DOHH2 (cell line): ENCODE measurements around the gene DMAC1.

Experiments used
- H3F3A ChIP-seq: fragments of 200-600 bp; sonication (generic), shearing (Covaris generic); 2 replicates; pipeline ENCODE4 v1.6.0; 2016; ENCODE audit warnings: antibody characterized with exemption, mild to moderate bottlenecking; ENCODE audit not compliant: control insufficient read depth, insufficient read depth
- H3K27ac ChIP-seq: fragments of 200-600 bp; sonication (generic); 2 replicates; pipeline ENCODE4 v1.5.1; 2014; ENCODE audit warnings: low read depth, mild to moderate bottlenecking, low read length, moderate library complexity
- H3K27me3 ChIP-seq: fragments of 200-600 bp; sonication (generic); 2 replicates; pipeline ENCODE4 v1.6.1; 2014; ENCODE audit warnings: mild to moderate bottlenecking, low read length, mixed read lengths; ENCODE audit not compliant: control insufficient read depth
- H3K36me3 ChIP-seq: fragments of 200-600 bp; sonication (generic); 2 replicates; pipeline ENCODE4 v1.6.1; 2014; ENCODE audit warnings: mild to moderate bottlenecking, low read length, moderate library complexity, mixed read lengths; ENCODE audit not compliant: control insufficient read depth
- H3K4me1 ChIP-seq: fragments of 200-600 bp; sonication (generic); 2 replicates; pipeline ENCODE4 v1.6.1; 2014; ENCODE audit warnings: mild to moderate bottlenecking, low read length, mixed read lengths; ENCODE audit not compliant: control insufficient read depth
- H3K4me2 ChIP-seq: fragments of 200-600 bp; sonication (generic); 2 replicates; pipeline ENCODE4 v1.6.0; 2014; ENCODE audit warnings: mild to moderate bottlenecking, low read length, moderate library complexity
- H3K4me3 ChIP-seq: fragments of 200-600 bp; sonication (generic); 2 replicates; pipeline ENCODE4 v1.5.1; 2014; ENCODE audit warnings: mild to moderate bottlenecking, low read length, mixed read lengths
- H3K79me2 ChIP-seq: fragments of 200-600 bp; sonication (generic); 2 replicates; pipeline ENCODE4 v1.6.1; 2014; ENCODE audit warnings: mild to moderate bottlenecking, low read length, mixed read lengths; ENCODE audit not compliant: control insufficient read depth
- H3K9me2 ChIP-seq: fragments of 200-600 bp; sonication (generic); replicated peaks from 2 replicates; pipeline ENCODE4 v1.6.1; 2014; ENCODE audit warnings: mild to moderate bottlenecking, low read length, mixed read lengths; ENCODE audit not compliant: control insufficient read depth
- H3K9me3 ChIP-seq: fragments of 200-600 bp; sonication (generic); 2 replicates; pipeline ENCODE4 v1.6.1; 2014; ENCODE audit warnings: antibody characterized with exemption, low read length, mixed read lengths; ENCODE audit not compliant: control insufficient read depth, insufficient read depth
- H4K20me1 ChIP-seq: fragments of 200-600 bp; sonication (generic); 2 replicates; pipeline ENCODE4 v1.6.0; 2014; ENCODE audit warnings: low read depth, mild to moderate bottlenecking, antibody characterized with exemption, low read length, moderate library complexity; ENCODE audit not compliant: control insufficient read depth, insufficient read depth
- CTCF ChIP-seq: fragments of 200-600 bp; sonication (generic); IDR thresholded peaks from one replicate; pipeline ENCODE4 v1.5.1; 2014; ENCODE audit warnings: antibody characterized with exemption, mild to moderate bottlenecking, low read depth, low read length; ENCODE audit not compliant: poor library complexity, severe bottlenecking
- EZH2phosphoT487 ChIP-seq: fragments of 200-600 bp; sonication (generic); IDR thresholded peaks from 2 replicates; pipeline ENCODE4 v1.6.1; 2017; ENCODE audit warnings: borderline replicate concordance, mild to moderate bottlenecking, antibody characterized with exemption, low read length, moderate library complexity, mixed read lengths

Gene DMAC1

GRCh38 chr9:7780261-7780988 is 19.2 kb downstream of the DMAC1 start:
- Histone ChIP-seq H3F3A (no peaks in the 10 kb centered on the region), H3K9me2 (no peaks in the 10 kb centered on the region), H3K36me3 (no peaks in the 10 kb centered on the region), H3K4me2 (no peak overlapping the region), H3K4me3 (no peak overlapping the region), H3K79me2 (no peaks in the 10 kb centered on the region), H3K27me3 (no peaks in the 10 kb centered on the region; the same call in 1 of the 2 replicates), H3K4me1 (no peaks in the 10 kb centered on the region), H3K9me3 (no peaks in the 10 kb centered on the region), H4K20me1 (no peaks in the 10 kb centered on the region), H3K27ac (no peak overlapping the region)
- TF ChIP-seq CTCF (no peak), EZH2phosphoT487 (no peak)

- TF ChIP-seq EZH2phosphoT487 (no peak), CTCF (no peak)
- Histone ChIP-seq H3K9me2 (no peaks in the 10 kb centered on the region), H3K27me3 (no peaks in the 10 kb centered on the region; the same call in 1 of the 2 replicates), H3K79me2 (no peaks in the 10 kb centered on the region), H3K27ac (no peak overlapping the region), H3K4me3 (no peak overlapping the region), H3K4me1 (no peaks in the 10 kb centered on the region), H3K9me3 (no peaks in the 10 kb centered on the region), H3F3A (no peaks in the 10 kb centered on the region), H4K20me1 (no peaks in the 10 kb centered on the region), H3K36me3 (no peaks in the 10 kb centered on the region), H3K4me2 (no peak overlapping the region)
These were observed 20.6 kb downstream of the DMAC1 start for GRCh38 chr9:7778851-7779600.

- Histone ChIP-seq H3K79me2 (no peaks in the 10 kb centered on the region), H3K4me2 (no peak overlapping the region), H3K27ac (no peak overlapping the region), H3K27me3 (peaks cover 2% of the 10 kb centered on the region; the same call in 1 of the 2 replicates), H3K9me3 (no peaks in the 10 kb centered on the region), H4K20me1 (no peaks in the 10 kb centered on the region), H3F3A (no peaks in the 10 kb centered on the region), H3K9me2 (no peaks in the 10 kb centered on the region), H3K4me1 (no peaks in the 10 kb centered on the region), H3K36me3 (no peaks in the 10 kb centered on the region), H3K4me3 (no peak overlapping the region)
- TF ChIP-seq CTCF: no peak
- no peak for TF ChIP-seq EZH2phosphoT487
These were observed 21.8 kb downstream of the DMAC1 start for GRCh38 chr9:7777771-7778170.
